Mammary microvascular endothelial cell (primary cell): Measurements from ENCODE around the gene ADSL. TPM values are rescaled to one million over a fixed set of nuclear protein-coding genes. Genes with fewer than 3 reads are reported as not detected.

Source experiments
- total RNA-seq: library from RNA; depleted of rRNA; stranded (reverse); fragments of >200 nt; gene quantifications from 2 replicates; pipeline ENCODE4 v1.2.3, GENCODE V29; 2015

Gene ADSL
- 139 and 153 TPM in 2 replicates for total RNA-seq

DNA sequence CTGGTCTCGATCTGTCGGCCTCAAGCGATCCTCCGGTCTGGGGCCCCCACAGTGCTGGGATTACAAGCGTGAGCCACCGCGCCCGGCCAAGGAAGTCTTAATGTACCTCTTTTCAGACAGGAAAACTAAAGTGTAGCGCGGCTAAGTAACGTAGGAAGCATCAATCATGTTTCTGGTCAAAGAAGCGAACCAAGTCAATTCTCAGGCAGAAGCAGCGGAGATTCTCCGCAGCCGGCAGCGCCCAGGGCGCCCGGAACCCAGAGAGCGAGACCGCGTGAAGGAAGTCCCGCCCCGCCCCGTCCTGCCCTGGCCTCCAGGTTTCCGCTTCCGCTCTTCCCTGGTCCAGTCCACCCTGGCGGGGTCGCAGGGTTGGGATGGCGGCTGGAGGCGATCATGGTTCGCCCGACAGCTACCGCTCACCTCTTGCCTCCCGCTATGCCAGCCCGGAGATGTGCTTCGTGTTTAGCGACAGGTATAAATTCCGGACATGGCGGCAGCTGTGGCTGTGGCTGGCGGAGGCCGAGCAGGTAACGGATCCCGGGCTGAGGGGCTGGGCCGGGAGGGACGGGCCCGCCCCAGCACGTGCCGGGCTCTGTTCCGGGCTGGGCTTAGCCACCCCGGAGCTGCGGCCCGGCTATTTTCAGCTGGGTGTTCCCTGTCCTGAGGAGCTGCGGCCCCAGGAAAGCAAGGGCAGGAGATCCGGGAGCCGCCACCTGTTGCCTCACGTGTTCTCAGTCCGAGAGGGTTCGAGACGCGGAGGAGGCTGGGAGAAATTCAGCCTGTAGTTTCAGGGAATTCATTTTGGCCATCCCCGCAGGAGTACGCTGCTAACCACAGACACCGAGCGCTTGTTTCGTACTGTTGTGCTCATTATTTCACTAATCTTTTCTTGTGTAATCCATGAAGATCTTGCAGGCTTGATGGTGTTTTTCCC lies at the start of gene ADSL:
Gene ADSL (plus strand): TSS at position 316 of the 934 bp plus-strand sequence. CDS start 59 bp downstream, at position 375.

Other genes with a start within 250 kb of the ADSL start
- gene TNRC6B, start 168.6 kb upstream of the ADSL start, total RNA-seq: 14.9 and 21.9 TPM in 2 replicates
- 34.5 and 52.5 TPM in 2 replicates for gene SGSM3, start 24.1 kb downstream of the ADSL start, total RNA-seq